OCI-LY1 (cell line): ENCODE measurements around the gene ABCC4.

ENCODE experiments used
- CTCF ChIP-seq: fragments of 200-600 bp; sonication (generic), shearing (Covaris generic); IDR thresholded peaks from 2 replicates; pipeline ENCODE4 v1.5.1; 2017; ENCODE audit warnings: mild to moderate bottlenecking, antibody characterized with exemption, low read length, moderate library complexity, mixed read lengths
- EZH2 ChIP-seq: fragments of 200-600 bp; sonication (generic), shearing (Covaris generic); IDR thresholded peaks from 2 replicates; pipeline ENCODE4 v1.8.0; 2017; ENCODE audit warnings: borderline replicate concordance, mixed run types, mild to moderate bottlenecking, antibody characterized with exemption, low read length, moderate library complexity, mixed read lengths

DNA sequence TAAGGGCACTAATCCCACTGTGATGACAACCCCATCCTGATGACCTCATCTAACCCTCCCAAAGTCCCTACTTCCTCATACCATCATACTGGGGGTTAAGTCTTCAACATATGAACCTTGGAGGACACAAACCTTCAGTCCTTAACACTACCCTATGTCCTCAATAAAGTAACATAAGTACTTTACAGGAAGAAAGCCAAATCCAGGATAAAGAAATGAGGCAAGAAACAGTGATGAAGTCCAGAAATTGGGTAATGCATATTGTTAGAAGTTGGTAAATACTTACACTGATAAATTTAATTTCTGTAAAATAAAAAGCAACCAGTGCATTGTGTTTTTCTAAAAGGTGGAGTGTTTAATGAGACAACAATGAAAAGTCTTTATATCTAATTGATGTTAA lies 304.1 kb downstream of the ABCC4 start:
- no peak for TF ChIP-seq CTCF
- TF ChIP-seq EZH2: no peak
